ENCODE results near the gene SNRPB. TPM values are rescaled to one million over a fixed set of nuclear protein-coding genes. Genes with fewer than 3 reads are reported as not detected.

SNRPB gene
- total and polyA plus RNA-seq, 2 experiments from 2014 or later = 784 to 785 TPM

- peaks cover 31% of the 10 kb centered on the region for H4K20me1 ChIP-seq (replicated peaks; ENCODE audit: insufficient read depth)
- peaks cover 74% of the 10 kb centered on the region for H3K36me3 Mint-ChIP-seq (ENCODE audit: low read depth)
Observed at GRCh38 chr20:2460752-2461424, 9.7 kb downstream of the SNRPB start.

More at GRCh38 chr20:2460752-2461424, 9.7 kb downstream of the SNRPB start:
- no peaks in the 10 kb centered on the region for H3K4me1 Mint-ChIP-seq
- no peak overlapping the region for H2AFZ ChIP-seq
- no peak overlapping the region for H3K4me2 ChIP-seq
- no peaks in the 10 kb centered on the region for H3K4me1 ChIP-seq (ENCODE audit: insufficient read depth)
- H3K9me3 Mint-ChIP-seq = no peaks in the 10 kb centered on the region; the same call in 2 of the 3 replicates
- no peak for ATAC-seq
- H3K27ac Mint-ChIP-seq = no peak overlapping the region
- H3K4me3 Mint-ChIP-seq = no peak overlapping the region
- peaks cover 29% of the 10 kb centered on the region; the same call in 1 of the 2 replicates for H3F3A ChIP-seq (replicated peaks; ENCODE audit: low read depth)
- H3K9me2 ChIP-seq (ENCODE audit: insufficient read depth) = no peaks in the 10 kb centered on the region
- H3K27ac ChIP-seq (ENCODE audit: low read depth) = no peak overlapping the region
- TF ChIP-seq EZH2phosphoT487 (IDR thresholded peaks at IDR 0.05; ENCODE audit: unreplicated experiment) = no peak
- no peak for TF ChIP-seq JUNB (IDR thresholded peaks at IDR 0.05; ENCODE audit: unreplicated experiment)
- no peak for TF ChIP-seq NANOG (IDR thresholded peaks at IDR 0.05; ENCODE audit: borderline replicate concordance)
- no peak for TF ChIP-seq CREB1 (CRISPR knock-in tag; IDR thresholded peaks at IDR 0.05; ENCODE audit: low read depth)
- TF ChIP-seq, protein P1, sequence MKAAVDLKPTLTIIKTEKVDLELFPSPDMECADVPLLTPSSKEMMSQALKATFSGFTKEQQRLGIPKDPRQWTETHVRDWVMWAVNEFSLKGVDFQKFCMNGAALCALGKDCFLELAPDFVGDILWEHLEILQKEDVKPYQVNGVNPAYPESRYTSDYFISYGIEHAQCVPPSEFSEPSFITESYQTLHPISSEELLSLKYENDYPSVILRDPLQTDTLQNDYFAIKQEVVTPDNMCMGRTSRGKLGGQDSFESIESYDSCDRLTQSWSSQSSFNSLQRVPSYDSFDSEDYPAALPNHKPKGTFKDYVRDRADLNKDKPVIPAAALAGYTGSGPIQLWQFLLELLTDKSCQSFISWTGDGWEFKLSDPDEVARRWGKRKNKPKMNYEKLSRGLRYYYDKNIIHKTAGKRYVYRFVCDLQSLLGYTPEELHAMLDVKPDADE (IDR thresholded peaks at IDR 0.05) = no peak
- TF ChIP-seq STAT1 (IDR thresholded peaks at IDR 0.05; ENCODE audit: unreplicated experiment) = no peak
- TF ChIP-seq EZH2 (IDR thresholded peaks at IDR 0.05; ENCODE audit: low read depth, unreplicated experiment) = no peak
- no peak for TF ChIP-seq CTCF (conservative IDR thresholded peaks at IDR 0.05; ENCODE audit: low read depth in 2 of 2)
- no peak for TF ChIP-seq ZNF331 (CRISPR knock-in tag; IDR thresholded peaks at IDR 0.05; ENCODE audit: low read depth)
- no peak for TF ChIP-seq REST (IDR thresholded peaks at IDR 0.05; ENCODE audit: unreplicated experiment)
- peaks cover 61% of the 10 kb centered on the region for H3K36me3 ChIP-seq (ENCODE audit: insufficient read depth)
- H3K27me3 Mint-ChIP-seq (ENCODE audit: insufficient read depth, low read depth, poor library complexity) = no peaks in the 10 kb centered on the region
- no peak overlapping the region for H3K4me3 ChIP-seq
- no peak for DNase-seq (ENCODE audit: low spot score)
- peaks cover 23% of the 10 kb centered on the region for H3K79me2 ChIP-seq (replicated peaks; ENCODE audit: insufficient read depth)
- no peaks in the 10 kb centered on the region for H3K27me3 ChIP-seq (ENCODE audit: insufficient read depth)
